Measurements from ENCODE around the gene PGM1. TPM values are rescaled to one million over a fixed set of nuclear protein-coding genes. Genes with fewer than 3 reads are reported as not detected.

Gene PGM1
- total and polyA plus RNA-seq, 2 donors (not counting 3 experiments of a cell fraction or from before 2014, with no cell fraction given) = 9.3 to 21.0 TPM

- ChIA-PET CTCF (interaction anchor here (1.2 kb wide), 1 partner anchor 1068 kb away, joined by 3 read pairs; no protein-coding TSS in a partner anchor), POLR2A (no interaction called here)
- Histone ChIP-seq H3K4me2 (ENCODE audit: insufficient read depth, low read length) (no peak overlapping the region), H2AFZ (ENCODE audit: low read depth, low read length) (no peak overlapping the region), H4K20me1 (replicated peaks; ENCODE audit: control insufficient read depth, extremely low read depth, insufficient read depth, low read length) (no peaks in the 10 kb centered on the region), H3K9ac (replicated peaks; ENCODE audit: extremely low read depth, insufficient read depth, low read length) (no peak overlapping the region), H3K27ac (ENCODE audit: insufficient read depth, low read depth, low read length) (no peak overlapping the region), H3K9me1 (replicated peaks; ENCODE audit: control insufficient read depth, extremely low read depth, insufficient read depth, low read length) (no peaks in the 10 kb centered on the region), H3K4me1 (ENCODE audit: control insufficient read depth, extremely low read depth, insufficient read depth, low read length) (no peaks in the 10 kb centered on the region), H3K79me2 (ENCODE audit: control insufficient read depth, insufficient read depth, low read length) (no peaks in the 10 kb centered on the region), H3K9me3 (replicated peaks; ENCODE audit: control insufficient read depth, insufficient read depth, low read length) (no peaks in the 10 kb centered on the region), H3K27me3 (ENCODE audit: control insufficient read depth in 2 of 2, insufficient read depth in 2 of 2, low read length in 2 of 2) (no peaks in the 10 kb centered on the region), H3K4me3 (replicated peaks in 1 of 3; ENCODE audit: insufficient read depth in 1 of 3, low read depth in 1 of 3, low read length in 3 of 3) (no peak overlapping the region), H3K36me3 (ENCODE audit: control insufficient read depth in 2 of 2, extremely low read depth in 1 of 2, insufficient read depth in 2 of 2, low read length in 2 of 2) (no peaks in the 10 kb centered on the region)
- dilution Hi-C loops (cut with MboI; ENCODE audit: extremely low pct_ligation_motif_present, low sequenced_read_pairs) = no loop called here
- TF ChIP-seq POLR2AphosphoS5 (IDR thresholded peaks at IDR 0.05; ENCODE audit: insufficient read depth, low read depth, low read length) (no peak), JUN (IDR thresholded peaks at IDR 0.05; ENCODE audit: borderline replicate concordance, insufficient read depth, insufficient read length, low read depth) (no peak), MYC (IDR thresholded peaks at IDR 0.05; ENCODE audit: low read depth, low read length) (no peak), MAX (IDR thresholded peaks at IDR 0.05; ENCODE audit: insufficient read depth, insufficient read length) (no peak), GATA2 (IDR thresholded peaks at IDR 0.05; ENCODE audit: insufficient read depth, insufficient read length, low read depth, low read length) (no peak), POLR2A (IDR thresholded peaks at IDR 0.05; ENCODE audit: low read depth, low read length) (no peak), FOS (IDR thresholded peaks at IDR 0.05; ENCODE audit: borderline replicate concordance, insufficient read depth, low read length) (no peak), EZH2 (IDR thresholded peaks at IDR 0.05; ENCODE audit: borderline replicate concordance, low read depth, low read length, severe bottlenecking) (no peak)
- TF ChIP-seq, protein P1, sequence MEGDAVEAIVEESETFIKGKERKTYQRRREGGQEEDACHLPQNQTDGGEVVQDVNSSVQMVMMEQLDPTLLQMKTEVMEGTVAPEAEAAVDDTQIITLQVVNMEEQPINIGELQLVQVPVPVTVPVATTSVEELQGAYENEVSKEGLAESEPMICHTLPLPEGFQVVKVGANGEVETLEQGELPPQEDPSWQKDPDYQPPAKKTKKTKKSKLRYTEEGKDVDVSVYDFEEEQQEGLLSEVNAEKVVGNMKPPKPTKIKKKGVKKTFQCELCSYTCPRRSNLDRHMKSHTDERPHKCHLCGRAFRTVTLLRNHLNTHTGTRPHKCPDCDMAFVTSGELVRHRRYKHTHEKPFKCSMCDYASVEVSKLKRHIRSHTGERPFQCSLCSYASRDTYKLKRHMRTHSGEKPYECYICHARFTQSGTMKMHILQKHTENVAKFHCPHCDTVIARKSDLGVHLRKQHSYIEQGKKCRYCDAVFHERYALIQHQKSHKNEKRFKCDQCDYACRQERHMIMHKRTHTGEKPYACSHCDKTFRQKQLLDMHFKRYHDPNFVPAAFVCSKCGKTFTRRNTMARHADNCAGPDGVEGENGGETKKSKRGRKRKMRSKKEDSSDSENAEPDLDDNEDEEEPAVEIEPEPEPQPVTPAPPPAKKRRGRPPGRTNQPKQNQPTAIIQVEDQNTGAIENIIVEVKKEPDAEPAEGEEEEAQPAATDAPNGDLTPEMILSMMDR (IDR thresholded peaks at IDR 0.05; ENCODE audit: extremely low read depth in 1 of 2, insufficient read depth in 1 of 2, low read depth in 1 of 2, low read length in 2 of 2) = no peak
- no TSS peak for BruUV-seq (replicated peaks)
- no peak for FAIRE-seq
- intact Hi-C loops (cut with micrococcal nuclease) = no loop called here
- DNase-seq (ENCODE audit: low read depth, low spot score) = no peak
These were observed 14.1 kb downstream of the PGM1 start for GRCh38 chr1:63607322-63607721.

All from endothelial cell of umbilical vein (primary cell).